SK-N-SH (cell line): ENCODE data around the gene DHRSX. TPM values are rescaled to one million over a fixed set of nuclear protein-coding genes. Genes with fewer than 3 reads are reported as not detected.

Experiments
- CTCF ChIA-PET: fragments of 300-600, 350-600 bp; formaldehyde crosslinking; extraction: SDS; loops from one replicate; lab custom pipeline; 2021; lab: Yijun Ruan, JAX
- POLR2A ChIA-PET: fragments of 350-600 bp; sonication (Branson Sonifier 250); formaldehyde crosslinking; extraction: SDS; loops from one replicate; lab custom pipeline; 2020; ENCODE audit warnings: antibody characterized with exemption, inconsistent platforms; lab: Yijun Ruan, JAX
- DNase-seq: peaks from one replicate; pipeline ENCODE4 v3.0.0; 2012
- H2AFZ ChIP-seq: fragments of 200-600 bp; sonication (generic); 2 replicates; pipeline ENCODE4 v1.8.1; 2016; ENCODE audit warnings: antibody characterized with exemption, mild to moderate bottlenecking, low read depth
- H3F3A ChIP-seq: fragments of 200-600 bp; sonication (generic); replicated peaks from 2 replicates; pipeline ENCODE3; 2016; ENCODE audit warnings: antibody characterized with exemption, mild to moderate bottlenecking; ENCODE audit not compliant: insufficient read depth
- H3K27ac ChIP-seq, 2 experiments: fragments of 200-500 bp in 1 of 2; fragments of 200-600 bp in 1 of 2; sonication (Bioruptor generic) in 1 of 2; sonication (generic), shearing (Covaris generic) in 1 of 2; 2 replicates each; pipeline versions ENCODE4 v1.5.1 to v1.6.1; 2014 to 2016; ENCODE audit warnings: low read depth in 2 of 2, inconsistent platforms in 1 of 2, low read length in 1 of 2, mild to moderate bottlenecking in 1 of 2, mixed read lengths in 1 of 2
- H3K27me3 ChIP-seq: fragments of 200-600 bp; sonication (generic), shearing (Covaris generic); 2 replicates; pipeline ENCODE4 v1.6.1; 2016; ENCODE audit warnings: mixed run types; ENCODE audit not compliant: insufficient read depth
- H3K36me3 ChIP-seq, 2 experiments: fragments of 200-500 bp in 1 of 2; fragments of 200-600 bp in 1 of 2; sonication (Bioruptor generic) in 1 of 2; sonication (generic) in 1 of 2; replicated peaks in 1 of 2; 2 replicates each; pipeline versions ENCODE3 to v1.5.1; 2014 to 2016; ENCODE audit warnings: low read length in 1 of 2, mild to moderate bottlenecking in 1 of 2; ENCODE audit not compliant: insufficient read depth in 2 of 2, control insufficient read depth in 1 of 2
- H3K4me1 ChIP-seq, 2 experiments: fragments of 200-500 bp in 1 of 2; fragments of 200-600 bp in 1 of 2; sonication (Bioruptor generic) in 1 of 2; sonication (generic), shearing (Covaris generic) in 1 of 2; 2 replicates each; pipeline versions ENCODE4 v1.5.1 to v1.6.1; 2014 to 2016; ENCODE audit warnings: low read depth in 1 of 2, low read length in 1 of 2, mixed run types in 1 of 2; ENCODE audit not compliant: insufficient read depth in 2 of 2, control insufficient read depth in 1 of 2
- H3K4me2 ChIP-seq: fragments of 200-600 bp; sonication (generic), shearing (Covaris generic); 2 replicates; pipeline ENCODE4 v1.6.1; 2017; ENCODE audit warnings: mixed run types
- H3K4me3 ChIP-seq, 2 experiments: fragments of 200-500 bp in 1 of 2; fragments of 200-600 bp in 1 of 2; sonication (Bioruptor generic) in 1 of 2; sonication (generic), shearing (Covaris generic) in 1 of 2; 2 replicates each; pipeline versions ENCODE4 v1.5.1 to v1.8.1; 2014 to 2016; ENCODE audit warnings: low read depth in 2 of 2, inconsistent platforms in 1 of 2, low read length in 1 of 2, mild to moderate bottlenecking in 1 of 2, mixed read lengths in 1 of 2, moderate library complexity in 1 of 2
- H3K79me2 ChIP-seq: fragments of 200-600 bp; sonication (generic); 2 replicates; pipeline ENCODE4 v1.8.1; 2017; ENCODE audit warnings: mild to moderate bottlenecking; ENCODE audit not compliant: insufficient read depth
- H3K9ac ChIP-seq: fragments of 200-600 bp; sonication (generic); 2 replicates; pipeline ENCODE4 v1.6.1; 2017; ENCODE audit warnings: mixed run types
- H3K9me2 ChIP-seq: fragments of 200-600 bp; sonication (generic); 2 replicates; pipeline ENCODE4 v1.6.1; 2017; ENCODE audit warnings: mixed run types
- H3K9me3 ChIP-seq: fragments of 200-600 bp; sonication (generic); 2 replicates; pipeline ENCODE4 v1.6.1; 2017; ENCODE audit warnings: mixed run types, mild to moderate bottlenecking, moderate library complexity
- H4K20me1 ChIP-seq: fragments of 200-600 bp; sonication (generic); 2 replicates; pipeline ENCODE4 v1.6.1; 2017; ENCODE audit warnings: mild to moderate bottlenecking, mixed run types; ENCODE audit not compliant: insufficient read depth
- CTCF ChIP-seq: fragments of 200-600 bp; sonication (generic); IDR thresholded peaks from 2 replicates; pipeline ENCODE4 v1.6.1; 2017; ENCODE audit warnings: antibody characterized with exemption, mild to moderate bottlenecking, moderate library complexity
- FOSL2 ChIP-seq: IDR thresholded peaks from 2 replicates; pipeline ENCODE4 v1.4.0; 2012; ENCODE audit warnings: low read depth, mild to moderate bottlenecking, moderate library complexity, borderline replicate concordance
- FOXM1 ChIP-seq: IDR thresholded peaks from 2 replicates; pipeline ENCODE4 v1.4.0; 2012; ENCODE audit warnings: low read depth, mild to moderate bottlenecking
- GABPA ChIP-seq: IDR thresholded peaks from 2 replicates; pipeline ENCODE4 v1.4.0; 2012; ENCODE audit warnings: low read depth, mild to moderate bottlenecking
- IRF3 ChIP-seq: fragments of 150-350 bp; IDR thresholded peaks from 2 replicates; pipeline ENCODE4 v1.6.1; 2016; ENCODE audit warnings: mild to moderate bottlenecking, low read depth, low read length
- JUND ChIP-seq: IDR thresholded peaks from 2 replicates; pipeline ENCODE4 v1.4.0; 2012
- POLR2AphosphoS5 ChIP-seq: IDR thresholded peaks from 2 replicates; pipeline ENCODE4 v1.6.1; 2012; ENCODE audit warnings: low read depth, low read length
- RAD21 ChIP-seq: IDR thresholded peaks from 2 replicates; pipeline ENCODE4 v1.6.1; 2012; ENCODE audit warnings: mild to moderate bottlenecking, low read length
- RXRA ChIP-seq: IDR thresholded peaks from 2 replicates; pipeline ENCODE4 v1.4.0; 2012; ENCODE audit warnings: low read depth, mild to moderate bottlenecking, borderline replicate concordance
- SIN3A ChIP-seq: IDR thresholded peaks from 2 replicates; pipeline ENCODE4 v1.6.1; 2012; ENCODE audit warnings: low read depth, mild to moderate bottlenecking, low read length, moderate library complexity, borderline replicate concordance
- TCF12 ChIP-seq: IDR thresholded peaks from 2 replicates; pipeline ENCODE4 v1.4.0; 2012
- YY1 ChIP-seq: IDR thresholded peaks from 2 replicates; pipeline ENCODE4 v1.4.0; 2012; ENCODE audit warnings: low read depth, mild to moderate bottlenecking
- WGBS: methylation state at CpG from one replicate; pipeline ENCODE4 v1.1.6; 2017; ENCODE audit warnings: low lambda C conversion rate; 5-methylcytosine and 5-hydroxymethylcytosine counted together
- polyA plus RNA-seq, 3 experiments: library from polyadenylated mRNA; depleted of rRNA; stranded (reverse); fragments of >200 nt; gene quantifications; 2 replicates each; pipeline ENCODE4 v1.2.3, GENCODE V29; 2012
- TF ChIP-seq, protein P1 (sequence below): IDR thresholded peaks from 2 replicates; pipeline ENCODE4; 2012
- TF ChIP-seq, protein P2 (sequence below): IDR thresholded peaks from 2 replicates; pipeline ENCODE4 v1.6.1; 2012; ENCODE audit warnings: mild to moderate bottlenecking, low read depth, low read length, moderate library complexity

DHRSX gene
- polyA plus RNA-seq, 1 of the 3 experiments (the other 2 are of a cell fraction), result 34.3 TPM

DNA sequence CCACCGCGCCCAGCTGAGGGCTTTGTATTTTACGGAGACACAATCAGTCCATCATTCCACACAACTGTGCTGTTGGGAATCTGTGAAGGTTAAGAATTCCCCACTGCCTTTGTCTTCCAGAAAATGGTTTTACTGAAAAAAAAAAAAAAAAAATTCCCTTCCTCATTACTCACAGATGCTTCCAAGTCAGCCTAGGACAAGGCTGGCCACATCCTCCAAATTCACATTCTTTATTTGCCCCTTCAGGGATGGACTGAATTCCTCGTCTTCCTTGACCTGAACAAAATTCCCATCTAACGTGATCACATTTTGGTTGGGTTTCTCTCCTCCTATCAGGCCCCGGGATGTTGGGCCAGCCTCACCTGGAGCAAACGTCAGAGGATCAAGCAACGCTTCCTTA lies 130.3 kb downstream of the DHRSX start:
- H3K27ac ChIP-seq, result peak overlapping the region in 1 of 2 experiments; percentile 46; a peak in 1 of 4 replicates
- no peak overlapping the region for H3K4me3 ChIP-seq
- no peaks in the 10 kb centered on the region for H3F3A ChIP-seq
- no peaks in the 10 kb centered on the region for H4K20me1 ChIP-seq
- no peak for DNase-seq
- TF ChIP-seq RXRA (0 out of 2 replicates have a peak, but pooled peaks have one; percentile 10), FOSL2 (0 out of 2 replicates have a peak, but pooled peaks have one; percentile 13), CTCF (no peak), RAD21 (no peak), SIN3A (no peak), TCF12 (peak; percentile 39), JUND (0 out of 2 replicates have a peak, but pooled peaks have one; percentile 8)
- TF ChIP-seq, protein P1, sequence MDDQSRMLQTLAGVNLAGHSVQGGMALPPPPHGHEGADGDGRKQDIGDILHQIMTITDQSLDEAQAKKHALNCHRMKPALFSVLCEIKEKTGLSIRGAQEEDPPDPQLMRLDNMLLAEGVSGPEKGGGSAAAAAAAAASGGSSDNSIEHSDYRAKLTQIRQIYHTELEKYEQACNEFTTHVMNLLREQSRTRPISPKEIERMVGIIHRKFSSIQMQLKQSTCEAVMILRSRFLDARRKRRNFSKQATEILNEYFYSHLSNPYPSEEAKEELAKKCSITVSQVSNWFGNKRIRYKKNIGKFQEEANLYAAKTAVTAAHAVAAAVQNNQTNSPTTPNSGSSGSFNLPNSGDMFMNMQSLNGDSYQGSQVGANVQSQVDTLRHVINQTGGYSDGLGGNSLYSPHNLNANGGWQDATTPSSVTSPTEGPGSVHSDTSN, result no peak
- TF ChIP-seq, all 33 proteins: peak for 4
- CTCF ChIA-PET, result no interaction called here
- H3K27me3 ChIP-seq, result no peaks in the 10 kb centered on the region
- no peak overlapping the region for H3K9ac ChIP-seq
- no peak overlapping the region for H3K4me2 ChIP-seq
- H3K9me3 ChIP-seq, result no peaks in the 10 kb centered on the region
- POLR2A ChIA-PET, result no interaction called here
- 77% methylated on average over 8 of the region's 8 CpGs for WGBS
- H3K4me1 ChIP-seq, result no peaks in the 10 kb centered on the region
- no peaks in the 10 kb centered on the region for H3K36me3 ChIP-seq
- H3K79me2 ChIP-seq, result no peaks in the 10 kb centered on the region
- no peak overlapping the region for H2AFZ ChIP-seq
- H3K9me2 ChIP-seq, result no peaks in the 10 kb centered on the region

- DNase-seq, result no peak
- no peak overlapping the region for H2AFZ ChIP-seq
- TF ChIP-seq YY1, result no peak
- TF ChIP-seq IRF3, result no peak
- TF ChIP-seq, protein P2, sequence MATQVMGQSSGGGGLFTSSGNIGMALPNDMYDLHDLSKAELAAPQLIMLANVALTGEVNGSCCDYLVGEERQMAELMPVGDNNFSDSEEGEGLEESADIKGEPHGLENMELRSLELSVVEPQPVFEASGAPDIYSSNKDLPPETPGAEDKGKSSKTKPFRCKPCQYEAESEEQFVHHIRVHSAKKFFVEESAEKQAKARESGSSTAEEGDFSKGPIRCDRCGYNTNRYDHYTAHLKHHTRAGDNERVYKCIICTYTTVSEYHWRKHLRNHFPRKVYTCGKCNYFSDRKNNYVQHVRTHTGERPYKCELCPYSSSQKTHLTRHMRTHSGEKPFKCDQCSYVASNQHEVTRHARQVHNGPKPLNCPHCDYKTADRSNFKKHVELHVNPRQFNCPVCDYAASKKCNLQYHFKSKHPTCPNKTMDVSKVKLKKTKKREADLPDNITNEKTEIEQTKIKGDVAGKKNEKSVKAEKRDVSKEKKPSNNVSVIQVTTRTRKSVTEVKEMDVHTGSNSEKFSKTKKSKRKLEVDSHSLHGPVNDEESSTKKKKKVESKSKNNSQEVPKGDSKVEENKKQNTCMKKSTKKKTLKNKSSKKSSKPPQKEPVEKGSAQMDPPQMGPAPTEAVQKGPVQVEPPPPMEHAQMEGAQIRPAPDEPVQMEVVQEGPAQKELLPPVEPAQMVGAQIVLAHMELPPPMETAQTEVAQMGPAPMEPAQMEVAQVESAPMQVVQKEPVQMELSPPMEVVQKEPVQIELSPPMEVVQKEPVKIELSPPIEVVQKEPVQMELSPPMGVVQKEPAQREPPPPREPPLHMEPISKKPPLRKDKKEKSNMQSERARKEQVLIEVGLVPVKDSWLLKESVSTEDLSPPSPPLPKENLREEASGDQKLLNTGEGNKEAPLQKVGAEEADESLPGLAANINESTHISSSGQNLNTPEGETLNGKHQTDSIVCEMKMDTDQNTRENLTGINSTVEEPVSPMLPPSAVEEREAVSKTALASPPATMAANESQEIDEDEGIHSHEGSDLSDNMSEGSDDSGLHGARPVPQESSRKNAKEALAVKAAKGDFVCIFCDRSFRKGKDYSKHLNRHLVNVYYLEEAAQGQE, result no peak
- TF ChIP-seq GABPA, result no peak
- TF ChIP-seq POLR2AphosphoS5, result no peak
- TF ChIP-seq FOXM1, result no peak
- no peak overlapping the region for H3K4me3 ChIP-seq
- H3K36me3 ChIP-seq, result no peaks in the 10 kb centered on the region
- H3F3A ChIP-seq, result no peaks in the 10 kb centered on the region
- H3K4me1 ChIP-seq, result no peaks in the 10 kb centered on the region
- H3K79me2 ChIP-seq, result no peaks in the 10 kb centered on the region
- no peak overlapping the region for H3K4me2 ChIP-seq
- no peaks in the 10 kb centered on the region for H4K20me1 ChIP-seq
- H3K9me2 ChIP-seq, result no peaks in the 10 kb centered on the region
- WGBS, result 94% methylated on average over 5 of the region's 5 CpGs
- no peak overlapping the region for H3K27ac ChIP-seq
- no peak overlapping the region for H3K9ac ChIP-seq
- ChIA-PET POLR2A (no interaction called here), CTCF (no interaction called here)
- no peaks in the 10 kb centered on the region for H3K27me3 ChIP-seq
- no peaks in the 10 kb centered on the region for H3K9me3 ChIP-seq
Measured at GRCh38 chrX:2369206-2369605, 131.6 kb downstream of the DHRSX start.
